Measurements from ENCODE around the gene PROZ. TPM values are rescaled to one million over a fixed set of nuclear protein-coding genes. Genes with fewer than 3 reads are reported as not detected.
A peak's percentile ranks its signal among the peaks of the same experiment; 100 is the strongest.

Gene PROZ
- total and polyA plus RNA-seq, 2 of the 13 experiments (the other 11 are each of a cell fraction or from before 2014, with no cell fraction given): 5.6 to 22.5 TPM

- TF ChIP-seq ZNF484 (CRISPR knock-in tag; IDR thresholded peaks at IDR 0.05; ENCODE audit: borderline replicate concordance, low read depth): 0 out of 2 replicates have a peak, but pooled peaks have one; percentile 1
- TF ChIP-seq ZNF317 (CRISPR knock-in tag; IDR thresholded peaks at IDR 0.05): 0 out of 2 replicates have a peak, but pooled peaks have one; percentile 8
- 0 out of 2 replicates have a peak, but pooled peaks have one; percentile 13 for TF ChIP-seq TIGD3 (CRISPR knock-in tag; IDR thresholded peaks at IDR 0.05; ENCODE audit: borderline replicate concordance)
- TF ChIP-seq HMG20A (CRISPR knock-in tag; IDR thresholded peaks at IDR 0.05; ENCODE audit: borderline replicate concordance): no peak
- TF ChIP-seq TRIM24 (CRISPR knock-in tag; IDR thresholded peaks at IDR 0.05): no peak
- no peak for TF ChIP-seq TMF1 (CRISPR knock-in tag; IDR thresholded peaks at IDR 0.05; ENCODE audit: low read depth)
- TF ChIP-seq ZNF296 (CRISPR knock-in tag; conservative IDR thresholded peaks at IDR 0.05): 0 out of 2 replicates have a peak, but pooled peaks have one; percentile 7
- TF ChIP-seq FOXO4 (CRISPR knock-in tag; conservative IDR thresholded peaks at IDR 0.05): 0 out of 2 replicates have a peak, but pooled peaks have one; percentile 40
- 0 out of 2 replicates have a peak, but pooled peaks have one; percentile 65 for TF ChIP-seq ZNF891 (CRISPR knock-in tag; IDR thresholded peaks at IDR 0.05)
- peak; percentile 31; the same call in 1 of the 2 replicates for TF ChIP-seq ZMYM2 (CRISPR knock-in tag; IDR thresholded peaks at IDR 0.05)
- peak; percentile 68; the same call in 1 of the 2 replicates for TF ChIP-seq ZNF776 (CRISPR knock-in tag; IDR thresholded peaks at IDR 0.05)
- TF ChIP-seq TERF1 (CRISPR knock-in tag; IDR thresholded peaks at IDR 0.05): no peak
- no peak for TF ChIP-seq PAWR (CRISPR knock-in tag; IDR thresholded peaks at IDR 0.05; ENCODE audit: borderline replicate concordance)
- no peak for TF ChIP-seq NCOA5 (CRISPR knock-in tag; IDR thresholded peaks at IDR 0.05)
- TF ChIP-seq TFE3 (CRISPR knock-in tag; IDR thresholded peaks at IDR 0.05): no peak
- TF ChIP-seq ATF7-NPFF (CRISPR knock-in tag; IDR thresholded peaks at IDR 0.05; ENCODE audit: low read depth): no peak
- TF ChIP-seq ZNF780A (CRISPR knock-in tag; IDR thresholded peaks at IDR 0.05): 0 out of 2 replicates have a peak, but pooled peaks have one; percentile 3
- 0 out of 2 replicates have a peak, but pooled peaks have one; percentile 16 for TF ChIP-seq ZNF431 (CRISPR knock-in tag; IDR thresholded peaks at IDR 0.05; ENCODE audit: borderline replicate concordance, low read depth)
Measured at GRCh38 chr13:113123226-113124201, 34.9 kb upstream of the PROZ start (continued).

Measured in HepG2 (cell line).